ENCODE results near the gene HIPK3.

The HIPK3 gene

DNA sequence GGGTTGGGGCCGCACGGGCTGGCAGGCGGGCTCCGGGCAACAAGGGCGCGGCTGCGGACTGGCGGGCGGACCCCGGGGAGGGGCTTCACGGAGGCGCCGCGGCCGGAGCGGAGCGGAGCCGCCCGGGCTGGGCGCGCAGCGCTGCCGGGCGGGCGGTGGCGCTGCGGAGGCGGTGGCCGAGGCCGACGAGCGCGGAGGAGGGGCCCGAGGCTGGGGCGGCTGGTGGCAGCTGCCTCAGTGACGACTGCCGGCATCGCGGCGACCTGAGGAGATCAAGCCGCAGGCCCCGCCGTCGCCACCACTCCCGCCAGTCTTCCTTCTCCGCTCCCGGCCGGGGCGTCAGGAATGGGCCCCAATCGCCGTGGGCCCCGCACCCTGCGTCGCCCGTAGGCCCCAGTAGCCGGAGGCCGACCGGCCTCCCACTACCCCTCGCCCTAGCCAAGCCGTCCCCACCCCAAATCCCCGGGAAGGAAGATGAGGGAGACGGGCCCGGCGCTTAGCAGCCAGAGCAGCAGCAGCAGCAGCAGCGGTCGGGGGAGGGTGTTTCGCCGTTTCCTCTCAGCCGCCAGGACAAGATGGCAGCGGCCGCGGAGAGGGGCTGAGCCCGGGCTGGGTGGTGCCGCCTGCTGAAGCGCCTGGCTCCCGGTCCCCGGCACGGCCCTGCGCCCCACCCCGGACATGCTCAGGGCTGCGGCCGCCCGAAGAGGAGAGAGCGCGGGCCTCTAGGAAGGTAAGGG, at the start of gene HIPK3:
Gene HIPK3, plus strand, starts transcription at position 222 of the 737 bp plus-strand sequence.
- DNase-seq (ENCODE audit: low read depth), result peak; percentile 88
- peak within 1 kb of the TSS; percentile 99 for H3K4me3 ChIP-seq (ENCODE audit: low read depth, low read length)
- TF ChIP-seq POLR2A (IDR thresholded peaks at IDR 0.05; ENCODE audit: extremely low read depth, insufficient read length), result peak; percentile 61
- TF ChIP-seq, protein P1, sequence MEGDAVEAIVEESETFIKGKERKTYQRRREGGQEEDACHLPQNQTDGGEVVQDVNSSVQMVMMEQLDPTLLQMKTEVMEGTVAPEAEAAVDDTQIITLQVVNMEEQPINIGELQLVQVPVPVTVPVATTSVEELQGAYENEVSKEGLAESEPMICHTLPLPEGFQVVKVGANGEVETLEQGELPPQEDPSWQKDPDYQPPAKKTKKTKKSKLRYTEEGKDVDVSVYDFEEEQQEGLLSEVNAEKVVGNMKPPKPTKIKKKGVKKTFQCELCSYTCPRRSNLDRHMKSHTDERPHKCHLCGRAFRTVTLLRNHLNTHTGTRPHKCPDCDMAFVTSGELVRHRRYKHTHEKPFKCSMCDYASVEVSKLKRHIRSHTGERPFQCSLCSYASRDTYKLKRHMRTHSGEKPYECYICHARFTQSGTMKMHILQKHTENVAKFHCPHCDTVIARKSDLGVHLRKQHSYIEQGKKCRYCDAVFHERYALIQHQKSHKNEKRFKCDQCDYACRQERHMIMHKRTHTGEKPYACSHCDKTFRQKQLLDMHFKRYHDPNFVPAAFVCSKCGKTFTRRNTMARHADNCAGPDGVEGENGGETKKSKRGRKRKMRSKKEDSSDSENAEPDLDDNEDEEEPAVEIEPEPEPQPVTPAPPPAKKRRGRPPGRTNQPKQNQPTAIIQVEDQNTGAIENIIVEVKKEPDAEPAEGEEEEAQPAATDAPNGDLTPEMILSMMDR (IDR thresholded peaks at IDR 0.05; ENCODE audit: low read depth, low read length), result no peak
- peak; percentile 15; the same call in 1 of the 2 replicates for TF ChIP-seq MYC (IDR thresholded peaks at IDR 0.05; ENCODE audit: low read depth, low read length)
- TF ChIP-seq, protein P2, sequence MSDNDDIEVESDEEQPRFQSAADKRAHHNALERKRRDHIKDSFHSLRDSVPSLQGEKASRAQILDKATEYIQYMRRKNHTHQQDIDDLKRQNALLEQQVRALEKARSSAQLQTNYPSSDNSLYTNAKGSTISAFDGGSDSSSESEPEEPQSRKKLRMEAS (IDR thresholded peaks at IDR 0.05; ENCODE audit: low read depth, low read length), result no peak; the same call in 1 of the 2 replicates

DNA sequence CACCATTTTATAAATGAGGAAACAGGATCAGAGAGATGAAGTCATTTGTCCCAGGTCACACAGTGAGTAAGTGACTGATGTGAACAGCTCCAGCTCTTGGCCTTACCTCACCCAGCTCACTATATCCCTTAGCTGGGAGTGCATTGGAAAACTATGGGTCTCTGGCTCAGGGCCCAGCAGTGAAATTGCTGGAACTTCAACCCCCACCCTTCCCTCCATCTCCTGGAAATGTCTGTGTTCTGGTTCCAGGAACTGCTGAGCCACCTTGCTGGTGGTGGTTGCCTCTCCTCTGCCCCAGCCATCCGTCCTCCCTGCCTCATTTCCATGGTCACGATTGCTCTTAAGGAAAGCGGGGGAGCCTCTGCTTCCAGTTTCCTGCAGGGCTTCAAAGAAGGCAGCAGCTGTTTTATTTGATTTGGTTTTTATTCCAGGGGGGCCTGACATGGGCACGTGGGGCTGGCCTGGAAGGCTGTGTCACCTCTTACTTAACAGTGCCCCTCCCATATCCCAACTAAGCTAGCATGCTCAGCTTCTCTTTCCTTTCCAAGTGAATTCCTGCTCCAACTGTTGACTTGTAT, 49.7 kb upstream of the HIPK3 start:
- TF ChIP-seq POLR2A (IDR thresholded peaks at IDR 0.05; ENCODE audit: extremely low read depth, insufficient read length) (no peak), MYC (IDR thresholded peaks at IDR 0.05; ENCODE audit: low read depth, low read length) (no peak)
- TF ChIP-seq, protein P2 (IDR thresholded peaks at IDR 0.05; ENCODE audit: low read depth, low read length), result no peak
- TF ChIP-seq, protein P1 (IDR thresholded peaks at IDR 0.05; ENCODE audit: low read depth, low read length), result no peak
- DNase-seq (ENCODE audit: low read depth), result no peak
- no peak overlapping the region for H3K4me3 ChIP-seq (ENCODE audit: low read depth, low read length)

DNA sequence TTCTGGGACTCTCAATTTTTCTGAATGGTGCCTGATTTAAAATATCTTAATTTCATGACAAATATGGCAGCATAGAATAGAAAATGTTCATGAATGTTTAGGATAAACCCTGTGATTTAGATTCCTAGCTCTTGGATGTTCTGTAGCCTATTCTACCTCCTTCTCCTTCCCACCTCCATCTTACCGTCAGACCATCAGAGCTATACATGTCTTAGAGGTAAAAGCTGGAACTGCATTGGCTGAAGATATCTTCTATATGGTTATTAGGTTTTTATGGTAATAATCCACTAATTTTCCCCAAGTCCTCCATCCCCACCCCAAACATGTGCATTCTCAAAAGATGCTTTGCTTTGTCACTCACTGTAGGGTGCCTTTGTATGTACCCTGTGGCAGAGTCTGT, 49.0 kb upstream of the HIPK3 start:
- DNase-seq (ENCODE audit: low read depth), result no peak
- no peak for TF ChIP-seq POLR2A (IDR thresholded peaks at IDR 0.05; ENCODE audit: extremely low read depth, insufficient read length)
- TF ChIP-seq, protein P1 (IDR thresholded peaks at IDR 0.05; ENCODE audit: low read depth, low read length), result no peak
- TF ChIP-seq MYC (IDR thresholded peaks at IDR 0.05; ENCODE audit: low read depth, low read length), result no peak
- TF ChIP-seq, protein P2 (IDR thresholded peaks at IDR 0.05; ENCODE audit: low read depth, low read length), result no peak
- no peak overlapping the region for H3K4me3 ChIP-seq (ENCODE audit: low read depth, low read length)

DNA sequence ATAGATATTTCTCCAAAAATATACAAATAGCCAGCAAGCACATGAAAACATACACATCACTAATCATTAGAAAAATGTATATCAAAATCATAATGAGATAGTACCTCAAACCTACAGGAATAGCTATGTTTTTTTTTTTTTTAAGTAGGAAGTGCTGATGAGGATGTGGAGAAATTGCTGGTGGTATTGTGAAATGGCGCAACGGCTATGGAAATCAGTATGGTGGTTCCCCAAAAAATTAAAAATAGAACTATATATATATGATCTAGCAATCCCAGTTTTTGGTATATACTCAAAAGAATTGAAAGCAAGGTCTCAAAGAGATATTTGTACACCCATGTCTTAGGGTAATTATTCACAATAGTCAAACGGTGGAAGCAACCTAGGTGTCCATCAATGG, 46.0 kb upstream of the HIPK3 start:
- peak; percentile 46 for DNase-seq (ENCODE audit: low read depth)
- H3K4me3 ChIP-seq (ENCODE audit: low read depth, low read length), result no peak overlapping the region
- no peak for TF ChIP-seq POLR2A (IDR thresholded peaks at IDR 0.05; ENCODE audit: extremely low read depth, insufficient read length)
- TF ChIP-seq, protein P2 (IDR thresholded peaks at IDR 0.05; ENCODE audit: low read depth, low read length), result no peak
- no peak for TF ChIP-seq MYC (IDR thresholded peaks at IDR 0.05; ENCODE audit: low read depth, low read length)

DNA sequence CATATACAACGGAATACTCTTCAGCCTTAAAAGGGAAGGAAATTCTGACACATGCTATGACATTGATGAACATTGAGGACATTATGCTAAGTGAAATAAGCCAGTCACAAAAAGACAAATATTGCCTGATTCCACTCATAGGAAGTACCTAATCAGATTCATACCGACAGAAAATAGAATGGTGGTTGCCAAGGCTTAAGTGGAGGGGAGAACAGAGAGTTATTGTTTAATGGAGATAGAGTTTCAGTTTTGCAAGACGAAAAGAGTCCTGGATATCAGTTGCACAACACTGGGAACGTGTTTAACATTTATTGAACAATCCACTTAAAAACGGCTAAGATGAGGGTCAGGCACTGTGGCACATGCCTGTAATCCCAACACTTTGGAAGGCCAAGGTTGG, 45.6 kb upstream of the HIPK3 start:
- H3K4me3 ChIP-seq (ENCODE audit: low read depth, low read length), result no peak overlapping the region
- no peak for TF ChIP-seq POLR2A (IDR thresholded peaks at IDR 0.05; ENCODE audit: extremely low read depth, insufficient read length)
- TF ChIP-seq, protein P2 (IDR thresholded peaks at IDR 0.05; ENCODE audit: low read depth, low read length), result no peak
- TF ChIP-seq MYC (IDR thresholded peaks at IDR 0.05; ENCODE audit: low read depth, low read length), result no peak
- TF ChIP-seq, protein P1 (IDR thresholded peaks at IDR 0.05; ENCODE audit: low read depth, low read length), result no peak
- DNase-seq (ENCODE audit: low read depth), result no peak

DNA sequence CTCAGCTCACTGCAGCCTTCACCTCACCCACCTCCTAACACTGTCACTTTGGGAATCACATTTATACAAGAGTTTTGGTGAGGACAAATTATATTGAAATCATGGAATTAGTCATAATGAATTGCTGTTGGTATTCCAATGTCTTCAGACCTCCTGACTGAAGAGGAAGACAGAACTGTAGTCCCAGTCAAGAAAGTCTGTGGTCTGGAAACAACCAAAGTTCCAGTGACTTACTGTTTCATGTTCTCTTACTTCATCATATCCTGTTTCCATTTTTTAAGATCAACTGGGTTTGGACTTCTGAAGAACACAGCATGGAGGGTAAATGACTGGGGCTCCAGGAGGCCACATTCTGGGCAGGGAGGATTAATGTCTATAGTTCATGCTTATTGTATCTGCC, 43.0 kb upstream of the HIPK3 start:
- TF ChIP-seq, protein P1 (IDR thresholded peaks at IDR 0.05; ENCODE audit: low read depth, low read length), result no peak
- TF ChIP-seq MYC (IDR thresholded peaks at IDR 0.05; ENCODE audit: low read depth, low read length) (no peak), POLR2A (IDR thresholded peaks at IDR 0.05; ENCODE audit: extremely low read depth, insufficient read length) (no peak)
- TF ChIP-seq, protein P2 (IDR thresholded peaks at IDR 0.05; ENCODE audit: low read depth, low read length), result no peak
- DNase-seq (ENCODE audit: low read depth), result no peak
- no peak overlapping the region for H3K4me3 ChIP-seq (ENCODE audit: low read depth, low read length)

All from NB4 (cell line).